NB4 (cell line): ENCODE data around the gene COTL1.

ENCODE experiments used
- DNase-seq: peaks from one replicate; pipeline ENCODE4 v3.0.0; 2010; ENCODE audit warnings: low read depth
- H3K4me3 ChIP-seq: one replicate; pipeline ENCODE4 v1.5.1; 2011; ENCODE audit warnings: mild to moderate bottlenecking, low read depth, low read length, moderate library complexity
- CTCF ChIP-seq: IDR thresholded peaks from one replicate; pipeline ENCODE4 v1.5.1; 2012; ENCODE audit warnings: low read depth, low read length
- MAX ChIP-seq: IDR thresholded peaks from 2 replicates; pipeline ENCODE4 v1.6.1; 2011; ENCODE audit warnings: low read depth, low read length
- MYC ChIP-seq: IDR thresholded peaks from 2 replicates; pipeline ENCODE4 v1.6.1; 2011; ENCODE audit warnings: low read depth, low read length
- POLR2A ChIP-seq: IDR thresholded peaks from 2 replicates; pipeline ENCODE4 v1.6.1; 2011; ENCODE audit warnings: mild to moderate bottlenecking; ENCODE audit not compliant: insufficient read length; ENCODE audit errors: extremely low read depth

Gene COTL1

GRCh38 chr16:84534815-84535214 is 83.1 kb downstream of the COTL1 start:
- no peak for DNase-seq
- no peak for TF ChIP-seq MYC
- TF ChIP-seq POLR2A, result no peak
- TF ChIP-seq CTCF, result no peak
- no peak for TF ChIP-seq MAX

GRCh38 chr16:84532855-84533486 is 84.9 kb downstream of the COTL1 start:
- no peak overlapping the region for H3K4me3 ChIP-seq
- TF ChIP-seq MYC (no peak), CTCF (no peak), POLR2A (no peak), MAX (no peak)
- DNase-seq, result no peak

More at GRCh38 chr16:84534815-84535214, 83.1 kb downstream of the COTL1 start:
- H3K4me3 ChIP-seq, result no peak overlapping the region

GRCh38 chr16:84532291-84532724 is 85.6 kb downstream of the COTL1 start:
- no peak for TF ChIP-seq MYC
- no peak overlapping the region for H3K4me3 ChIP-seq
- no peak for DNase-seq

- DNase-seq, result no peak
- TF ChIP-seq MYC, result no peak
- no peak for TF ChIP-seq POLR2A
- no peak for TF ChIP-seq CTCF
- TF ChIP-seq MAX, result no peak
Measured at GRCh38 chr16:84531671-84532111, 86.2 kb downstream of the COTL1 start.

GRCh38 chr16:84530590-84530989 is 87.3 kb downstream of the COTL1 start:
- no peak for TF ChIP-seq CTCF
- no peak for TF ChIP-seq MAX
- TF ChIP-seq POLR2A, result no peak
- TF ChIP-seq MYC, result no peak
- no peak overlapping the region for H3K4me3 ChIP-seq
- no peak for DNase-seq

More at GRCh38 chr16:84531671-84532111, 86.2 kb downstream of the COTL1 start:
- H3K4me3 ChIP-seq, result no peak overlapping the region

GRCh38 chr16:84529607-84530006 is 88.3 kb downstream of the COTL1 start:
- H3K4me3 ChIP-seq, result no peak overlapping the region
- no peak for TF ChIP-seq MAX
- TF ChIP-seq CTCF, result no peak
- TF ChIP-seq POLR2A, result no peak
- TF ChIP-seq MYC, result no peak
- DNase-seq, result no peak
